Ishikawa (cell line): ENCODE results near the gene RIMKLB.

Source experiments
- EP300 ChIP-seq: IDR thresholded peaks from 2 replicates; pipeline ENCODE4 v1.6.1; 2012; ENCODE audit warnings: borderline replicate concordance
- FOXM1 ChIP-seq: IDR thresholded peaks from 2 replicates; pipeline ENCODE4 v1.6.1; 2012; ENCODE audit warnings: low read depth, borderline replicate concordance
- REST ChIP-seq: IDR thresholded peaks from 2 replicates; pipeline ENCODE4 v1.6.1; 2012; ENCODE audit warnings: low read depth, mild to moderate bottlenecking
- TCF12 ChIP-seq: IDR thresholded peaks from 2 replicates; pipeline ENCODE4 v1.6.1; 2012; ENCODE audit warnings: low read depth
- TEAD4 ChIP-seq: IDR thresholded peaks from 2 replicates; pipeline ENCODE4 v1.6.1; 2012
- YY1 ChIP-seq: IDR thresholded peaks from 2 replicates; pipeline ENCODE4 v1.6.1; 2012; ENCODE audit warnings: low read depth
- ZBTB7A ChIP-seq: IDR thresholded peaks from 2 replicates; pipeline ENCODE4 v1.6.1; 2012; ENCODE audit warnings: low read depth

GRCh38 chr12:8831116-8831515 is 133.3 kb downstream of the RIMKLB start:
- TF ChIP-seq REST (no peak), TEAD4 (no peak), YY1 (no peak), FOXM1 (no peak), ZBTB7A (no peak), EP300 (no peak), TCF12 (no peak)
